GM12878 (cell line): ENCODE results near the gene RGS6. TPM values are rescaled to one million over a fixed set of nuclear protein-coding genes. Genes with fewer than 3 reads are reported as not detected.

Experiments
- ATAC-seq: fragments of 200-7000 bp; cut with Tn5 transposase; 3 replicates; pipeline ENCODE4 v1.9.1; 2020; ENCODE audit warnings: mild to moderate bottlenecking, moderate library complexity
- BruUV-seq: library from RNA; stranded (reverse); fragments of 400-500 nt; replicated peaks from 2 replicates; lab custom pipeline; 2021; lab: Mats Ljungman, UMichigan
- CTCF ChIA-PET: fragments of 300-600 bp; sonication (Branson Sonifier 250); formaldehyde crosslinking; extraction: SDS; loops from one replicate; lab custom pipeline; 2021; ENCODE audit warnings: inconsistent platforms; lab: Yijun Ruan, JAX
- POLR2A ChIA-PET: fragments of 350-600 bp; formaldehyde crosslinking; extraction: SDS; loops from one replicate; lab custom pipeline; 2021; ENCODE audit warnings: inconsistent platforms; lab: Charles Lee
- RAD21 ChIA-PET: fragments of 300-600 bp; sonication (Branson Sonifier 250); formaldehyde crosslinking; loops from one replicate; lab custom pipeline; 2023; ENCODE audit warnings: antibody characterized with exemption; ENCODE audit not compliant: unreplicated experiment; lab: Charles Lee
- SMC1A ChIA-PET: fragments of 300-600 bp; sonication (Branson Sonifier 250); formaldehyde crosslinking; loops from one replicate; lab custom pipeline; 2023; ENCODE audit not compliant: unreplicated experiment, uncharacterized antibody; lab: Charles Lee
- DNase-seq: peaks from one replicate; pipeline ENCODE4 v3.0.0-alpha.2; 2011; ENCODE audit warnings: low read depth, low spot score
- FAIRE-seq: peaks from 3 replicates; lab custom pipeline; 2011; peaks lifted over from hg19 to GRCh38; lab: Jason Lieb, UNC
- H2AFZ ChIP-seq: 2 replicates; pipeline ENCODE4 v1.6.0; 2011; ENCODE audit warnings: low read depth, low read length, control low read depth; ENCODE audit not compliant: control insufficient read depth
- H3K27ac ChIP-seq: 2 replicates; pipeline ENCODE4 v1.5.1; 2011; ENCODE audit warnings: control low read depth; ENCODE audit not compliant: control insufficient read depth, insufficient read depth
- H3K27me3 ChIP-seq, 2 experiments: replicated peaks in 1 of 2; 2 replicates each; pipeline versions ENCODE4 v1.6.0 to v1.6.1; 2011; ENCODE audit warnings: low read length in 1 of 2; ENCODE audit not compliant: control insufficient read depth in 2 of 2, insufficient read depth in 2 of 2
- H3K36me3 ChIP-seq, 2 experiments: 2 replicates each; pipeline ENCODE4 v1.5.1; 2011; ENCODE audit warnings: low read length in 1 of 2; ENCODE audit not compliant: control insufficient read depth in 2 of 2, insufficient read depth in 2 of 2
- H3K4me1 ChIP-seq: 2 replicates; pipeline ENCODE4 v1.6.1; 2011; ENCODE audit warnings: mild to moderate bottlenecking, low read length, moderate library complexity, mixed read lengths; ENCODE audit not compliant: control insufficient read depth, insufficient read depth
- H3K4me2 ChIP-seq: 2 replicates; pipeline ENCODE4 v1.6.0; 2011; ENCODE audit warnings: control low read depth; ENCODE audit not compliant: control insufficient read depth, insufficient read depth
- H3K4me3 ChIP-seq: fragments of 200-600 bp; sonication (generic); 2 replicates; pipeline ENCODE4 v1.5.1; 2016
- H3K79me2 ChIP-seq: 2 replicates; pipeline ENCODE4 v1.6.0; 2011; ENCODE audit warnings: low read length; ENCODE audit not compliant: control insufficient read depth, insufficient read depth
- H3K9ac ChIP-seq: 2 replicates; pipeline ENCODE4 v1.8.0; 2011; ENCODE audit warnings: low read length, control low read depth, mixed read lengths; ENCODE audit not compliant: control insufficient read depth, insufficient read depth
- H3K9me3 ChIP-seq: replicated peaks from 3 replicates; pipeline ENCODE4 v1.5.1; 2011; ENCODE audit warnings: mild to moderate bottlenecking, low read length; ENCODE audit not compliant: control insufficient read depth, insufficient read depth
- H4K20me1 ChIP-seq: 2 replicates; pipeline ENCODE4 v1.6.0; 2011; ENCODE audit not compliant: control insufficient read depth, insufficient read depth
- BHLHE40 ChIP-seq, 2 experiments: fragments of 450-650 bp in 1 of 2; IDR thresholded peaks; 2 replicates each; pipeline ENCODE4 v1.6.1; 2011 to 2017; ENCODE audit warnings: low read depth in 2 of 2, borderline replicate concordance in 1 of 2, improper control_type of control experiment in 1 of 2, low read length in 1 of 2, mild to moderate bottlenecking in 1 of 2
- CHD1 ChIP-seq: IDR thresholded peaks from 2 replicates; pipeline ENCODE4 v1.6.1; 2012; ENCODE audit warnings: low read depth, low read length, improper control_type of control experiment
- CREB1 ChIP-seq: IDR thresholded peaks from 2 replicates; pipeline ENCODE4 v1.6.1; 2012; ENCODE audit warnings: low read depth, mild to moderate bottlenecking, inconsistent platforms
- EED ChIP-seq: sonication (generic); IDR thresholded peaks from 2 replicates; pipeline ENCODE4 v1.6.1; 2016; ENCODE audit warnings: antibody characterized with exemption, low read depth
- EZH2 ChIP-seq: IDR thresholded peaks from 2 replicates; pipeline ENCODE4 v1.6.1; 2012; ENCODE audit warnings: low read depth, mild to moderate bottlenecking, control low read depth, inconsistent platforms, low read length, borderline replicate concordance; ENCODE audit not compliant: control insufficient read depth
- KLF5 ChIP-seq: fragments of 450-650 bp; IDR thresholded peaks from 2 replicates; pipeline ENCODE4 v1.6.1; 2014; ENCODE audit warnings: mild to moderate bottlenecking; ENCODE audit not compliant: partially characterized antibody
- MEF2A ChIP-seq: IDR thresholded peaks from 2 replicates; pipeline ENCODE4 v1.6.1; 2011; ENCODE audit warnings: low read depth, mild to moderate bottlenecking, low read length, moderate library complexity; ENCODE audit not compliant: insufficient read depth
- NFXL1 ChIP-seq: fragments of 450-650 bp; IDR thresholded peaks from 2 replicates; pipeline ENCODE4 v1.6.1; 2017; ENCODE audit warnings: antibody characterized with exemption, mild to moderate bottlenecking, borderline replicate concordance
- NR2F1 ChIP-seq: fragments of 450-650 bp; conservative IDR thresholded peaks from 2 replicates; pipeline ENCODE4 v1.6.1; 2017; ENCODE audit warnings: mild to moderate bottlenecking
- POU2F2 ChIP-seq: IDR thresholded peaks from 3 replicates; pipeline ENCODE4 v1.6.1; 2011; ENCODE audit warnings: low read depth, mild to moderate bottlenecking, low read length, borderline replicate concordance
- RELA ChIP-seq: fragments of 450-650 bp; IDR thresholded peaks from 2 replicates; pipeline ENCODE4 v1.8.0; 2014; ENCODE audit warnings: borderline replicate concordance; ENCODE audit not compliant: partially characterized antibody
- REST ChIP-seq: IDR thresholded peaks from 2 replicates; pipeline ENCODE4 v1.6.1; 2012; ENCODE audit warnings: mild to moderate bottlenecking, low read depth, low read length
- RUNX3 ChIP-seq: IDR thresholded peaks from 2 replicates; pipeline ENCODE4 v1.6.1; 2012; ENCODE audit warnings: low read length, inconsistent platforms
- ZNF622 ChIP-seq: fragments of 450-650 bp; IDR thresholded peaks from 2 replicates; pipeline ENCODE4 v1.6.1; 2017; ENCODE audit warnings: mild to moderate bottlenecking, inconsistent platforms
- WGBS: methylation state at CpG from one replicate; pipeline ENCODE4 v1.1.6; 2016; ENCODE audit warnings: low lambda C conversion rate; ENCODE audit not compliant: insufficient replicate concordance, insufficient coverage; ENCODE audit errors: missing lambda C conversion rate; 5-methylcytosine and 5-hydroxymethylcytosine counted together
- in situ Hi-C: fragments of 300-500 bp; cut with MboI; formaldehyde crosslinking; loops from 9 replicates; pipeline ENCODE4 v1.14.3; 2018; ENCODE audit warnings: mixed read lengths
- intact Hi-C: fragments of 100-400 bp; cut with micrococcal nuclease; formaldehyde crosslinking; loops from one replicate; pipeline ENCODE4 v1.14.2; 2022; ENCODE audit not compliant: unreplicated experiment
- polyA plus RNA-seq, 11 experiments: library from polyadenylated mRNA; depleted of rRNA in 4 of 11; unstranded in 6 of 11; stranded (reverse) in 5 of 11; fragments of >200 nt; fragmentation: Nextera tagmentation in 4 of 11; fragmentation: Illumina TruSeq in 1 of 11; extraction: Ambion mirVana in 4 of 11; extraction: Trizol in 1 of 11; gene quantifications; 1 replicate in 1 of 11; 2 replicates in 10 of 11; pipeline versions ENCODE4 v1.2.1 to v1.2.3, GENCODE V29; 2011 to 2016; ENCODE audit warnings: inconsistent platforms in 2 of 11, missing spikeins in 2 of 11, low read depth in 1 of 11
- total RNA-seq, 4 experiments: library from RNA; depleted of rRNA in 3 of 4; stranded (reverse); fragments of >200 nt in 3 of 4; fragmentation: Illumina TruSeq in 1 of 4; extraction: Trizol in 1 of 4; gene quantifications; 2 replicates each; pipeline versions ENCODE4 v1.2.1 to v1.2.3, GENCODE V29; 2013 to 2021
- TF ChIP-seq, protein P1 (sequence below), 3 experiments: IDR thresholded peaks in 2 of 3; conservative IDR thresholded peaks in 1 of 3; 2 replicates each; pipeline ENCODE4 v1.5.1; 2011; ENCODE audit warnings: low read depth in 3 of 3, low read length in 3 of 3, mild to moderate bottlenecking in 3 of 3, control low read depth in 2 of 3, moderate library complexity in 2 of 3, inconsistent platforms in 1 of 3, mixed read lengths in 1 of 3; ENCODE audit not compliant: control insufficient read depth in 2 of 3, insufficient read depth in 1 of 3; ENCODE audit errors: extremely low read depth in 1 of 3
- TF ChIP-seq, protein P2 (sequence below): IDR thresholded peaks from 2 replicates; pipeline ENCODE4 v1.6.1; 2011; ENCODE audit warnings: borderline replicate concordance, low read depth, mild to moderate bottlenecking, moderate library complexity, mixed read lengths, low read length; ENCODE audit not compliant: insufficient read depth; ENCODE audit errors: extremely low read length

The RGS6 gene
- total and polyA plus RNA-seq, 10 of the 15 experiments (the other 5 are each of a cell fraction or from before 2014, with no cell fraction given), result 3.9 to 18.1 (median 12.4) TPM

DNA sequence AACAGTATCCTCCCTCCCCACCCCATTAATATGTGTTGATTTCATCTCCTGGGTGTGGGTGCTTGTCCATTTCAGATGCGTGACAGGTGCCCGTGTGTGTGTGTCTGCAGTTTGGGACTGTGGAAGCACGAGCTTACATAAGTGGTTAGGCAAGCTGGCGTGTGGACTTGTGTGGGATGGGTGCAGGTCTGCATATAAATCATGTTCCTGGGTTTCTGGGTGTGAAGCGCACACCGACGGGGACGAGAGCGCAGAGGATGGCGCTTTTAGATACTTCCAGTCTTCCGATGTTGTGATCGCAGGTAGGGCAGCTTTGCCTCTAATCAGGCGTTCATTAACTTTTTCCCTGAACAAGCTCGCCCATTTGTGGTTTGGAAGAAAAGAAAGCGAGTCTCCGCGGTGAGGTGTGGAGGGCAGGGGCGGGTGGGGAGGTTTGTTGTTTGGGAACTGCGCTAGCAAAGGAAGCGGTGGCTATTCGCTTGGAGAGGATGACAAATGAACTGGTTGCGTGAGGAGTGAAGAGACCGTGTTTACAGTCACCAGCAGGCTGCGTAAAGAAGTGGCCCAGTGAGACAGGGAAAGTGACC lies 865 bp downstream of the RGS6 start:
- ChIA-PET CTCF (interaction anchor here (0.7 to 4.3 kb wide), 29 partner anchors 24 to 546 kb away, joined by 3 to 56 read pairs (median 5); no protein-coding TSS in a partner anchor), RAD21 (interaction anchor here (0.6 to 5.4 kb wide), 32 partner anchors 9 to 609 kb away, joined by 3 to 38 read pairs (median 6); no protein-coding TSS in a partner anchor), SMC1A (interaction anchor here (0.6 to 4.8 kb wide), 34 partner anchors 9 to 508 kb away, joined by 3 to 74 read pairs (median 5); no protein-coding TSS in a partner anchor), POLR2A (interaction anchor here (0.7 to 1.6 kb wide), 8 partner anchors 19 to 167 kb away, joined by 3 to 4 read pairs (median 3); no protein-coding TSS in a partner anchor)
- H3K4me3 ChIP-seq, result peak overlapping the region; percentile 58
- no peaks in the 10 kb centered on the region for H4K20me1 ChIP-seq
- H3K36me3 ChIP-seq, result no peaks in the 10 kb centered on the region
- FAIRE-seq, result no peak
- ATAC-seq, result peak; percentile 75
- intact Hi-C loops (loop anchor here (2.0 to 10.0 kb wide), 7 partner anchors 34 to 488 kb away; no protein-coding TSS in a partner anchor), in situ Hi-C loops (no loop called here)
- no peaks in the 10 kb centered on the region; the same call in 1 of the 3 replicates for H3K9me3 ChIP-seq
- H3K4me2 ChIP-seq, result peak overlapping the region; percentile 90
- TSS peak; percentile 95 for BruUV-seq
- H3K79me2 ChIP-seq, result peaks cover 5% of the 10 kb centered on the region
- peak overlapping the region; percentile 39 for H3K9ac ChIP-seq
- DNase-seq, result no peak
- H3K4me1 ChIP-seq, result no peaks in the 10 kb centered on the region
- peak overlapping the region; percentile 48 for H3K27ac ChIP-seq
- H2AFZ ChIP-seq, result peak overlapping the region; percentile 10
- H3K27me3 ChIP-seq, result peaks cover 0 to 6% of the 10 kb centered on the region in 2 experiments; a peak in 1 of 4 replicates
- 7% methylated on average over 24 of the region's 24 CpGs for WGBS
- TF ChIP-seq NFXL1 (no peak), NR2F1 (no peak), ZNF622 (no peak), EED (peak; percentile 46; the same call in 1 of the 2 replicates), RELA (no peak), CREB1 (no peak), BHLHE40 (IDR thresholded peaks at IDR 0.05; ENCODE audit: borderline replicate concordance in 1 of 2, low read depth in 2 of 2, low read length in 1 of 2) (no peak; a peak in 1 of 4 replicates), POU2F2 (0 out of 3 replicates have a peak, but pooled peaks have one; percentile 18), MEF2A (no peak), RUNX3 (peak; percentile 25; the same call in 1 of the 2 replicates), EZH2 (no peak), REST (no peak), KLF5 (no peak), CHD1 (no peak)
- TF ChIP-seq, protein P1, sequence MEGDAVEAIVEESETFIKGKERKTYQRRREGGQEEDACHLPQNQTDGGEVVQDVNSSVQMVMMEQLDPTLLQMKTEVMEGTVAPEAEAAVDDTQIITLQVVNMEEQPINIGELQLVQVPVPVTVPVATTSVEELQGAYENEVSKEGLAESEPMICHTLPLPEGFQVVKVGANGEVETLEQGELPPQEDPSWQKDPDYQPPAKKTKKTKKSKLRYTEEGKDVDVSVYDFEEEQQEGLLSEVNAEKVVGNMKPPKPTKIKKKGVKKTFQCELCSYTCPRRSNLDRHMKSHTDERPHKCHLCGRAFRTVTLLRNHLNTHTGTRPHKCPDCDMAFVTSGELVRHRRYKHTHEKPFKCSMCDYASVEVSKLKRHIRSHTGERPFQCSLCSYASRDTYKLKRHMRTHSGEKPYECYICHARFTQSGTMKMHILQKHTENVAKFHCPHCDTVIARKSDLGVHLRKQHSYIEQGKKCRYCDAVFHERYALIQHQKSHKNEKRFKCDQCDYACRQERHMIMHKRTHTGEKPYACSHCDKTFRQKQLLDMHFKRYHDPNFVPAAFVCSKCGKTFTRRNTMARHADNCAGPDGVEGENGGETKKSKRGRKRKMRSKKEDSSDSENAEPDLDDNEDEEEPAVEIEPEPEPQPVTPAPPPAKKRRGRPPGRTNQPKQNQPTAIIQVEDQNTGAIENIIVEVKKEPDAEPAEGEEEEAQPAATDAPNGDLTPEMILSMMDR (IDR thresholded peaks at IDR 0.05 in 2 of 3, conservative IDR thresholded peaks at IDR 0.05 in 1 of 3; ENCODE audit: control insufficient read depth in 2 of 3, extremely low read depth in 1 of 3, insufficient read depth in 1 of 3, low read depth in 3 of 3, low read length in 3 of 3), result 0 out of 6 replicates have a peak, but pooled peaks of 1 of the 3 experiments have one; percentile 7
- TF ChIP-seq, protein P2, sequence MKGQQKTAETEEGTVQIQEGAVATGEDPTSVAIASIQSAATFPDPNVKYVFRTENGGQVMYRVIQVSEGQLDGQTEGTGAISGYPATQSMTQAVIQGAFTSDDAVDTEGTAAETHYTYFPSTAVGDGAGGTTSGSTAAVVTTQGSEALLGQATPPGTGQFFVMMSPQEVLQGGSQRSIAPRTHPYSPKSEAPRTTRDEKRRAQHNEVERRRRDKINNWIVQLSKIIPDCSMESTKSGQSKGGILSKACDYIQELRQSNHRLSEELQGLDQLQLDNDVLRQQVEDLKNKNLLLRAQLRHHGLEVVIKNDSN, result no peak
